Right lobe of liver (tissue), 4 donors: ENCODE results near the gene SLC26A3.

Source experiments
- POLR2A ChIP-seq: fragments of 450-650 bp; IDR thresholded peaks from one replicate; pipeline ENCODE4 v1.6.1; 2017; ENCODE audit warnings: antibody characterized with exemption, mild to moderate bottlenecking
- TF ChIP-seq, protein P1 (sequence below), 4 donors: fragments of 200-600 bp in 3 of 4; fragments of 450-650 bp in 1 of 4; IDR thresholded peaks; one replicate each; pipeline versions ENCODE4 v1.5.1 to v1.8.0; 2016 to 2022; ENCODE audit warnings: antibody characterized with exemption in 4 of 4, mild to moderate bottlenecking in 2 of 4
- donor health status: DM: no; HTN: no; CAD: no.
- donor health status: DM: no; HTN: no; CAD: no.
- donor health status: DM: no; HTN: yes; CAD: no.

DNA sequence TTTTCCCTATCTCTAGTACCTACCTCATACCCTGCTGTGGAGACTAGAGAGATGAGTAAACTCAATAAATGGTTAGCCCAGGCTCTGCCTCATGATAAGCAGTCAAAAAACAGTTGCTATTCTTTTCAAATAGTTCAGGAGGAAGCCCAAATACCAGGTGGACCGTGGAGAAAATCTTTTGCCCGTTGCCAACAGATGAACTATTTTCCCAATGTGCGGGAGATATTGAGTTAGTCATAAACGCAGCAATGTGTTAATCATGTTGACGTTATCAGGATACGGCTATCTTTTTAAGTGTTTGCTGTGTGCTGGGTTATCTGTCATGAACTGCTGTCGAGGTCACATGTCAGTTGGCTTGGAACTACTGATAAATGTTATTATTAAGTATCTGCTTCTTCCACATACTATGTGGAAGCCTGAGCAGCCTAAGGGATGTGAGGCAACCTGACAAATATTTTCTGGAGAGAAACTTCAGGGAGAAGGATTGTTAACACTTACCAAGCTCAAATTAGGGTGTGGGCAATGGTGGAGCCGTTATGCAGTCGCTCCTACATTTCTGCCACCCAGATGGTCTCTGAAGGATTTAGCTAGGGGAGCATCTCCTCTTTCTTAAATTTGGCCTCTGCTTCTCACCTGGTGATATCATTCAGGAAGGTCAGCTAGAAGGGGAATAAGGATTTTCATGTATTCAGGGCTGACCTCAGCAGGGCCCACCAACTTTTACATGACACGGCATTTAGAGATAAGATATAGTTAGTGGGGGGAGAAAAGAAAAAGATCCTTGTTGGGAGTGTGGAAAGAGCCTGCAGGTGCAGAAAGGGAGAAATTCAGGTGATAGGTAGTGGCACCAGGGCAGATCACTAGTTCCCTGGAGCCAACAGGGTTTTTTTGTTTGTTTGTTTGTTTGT, 33.5 kb upstream of the SLC26A3 start:
- TF ChIP-seq, protein P1, sequence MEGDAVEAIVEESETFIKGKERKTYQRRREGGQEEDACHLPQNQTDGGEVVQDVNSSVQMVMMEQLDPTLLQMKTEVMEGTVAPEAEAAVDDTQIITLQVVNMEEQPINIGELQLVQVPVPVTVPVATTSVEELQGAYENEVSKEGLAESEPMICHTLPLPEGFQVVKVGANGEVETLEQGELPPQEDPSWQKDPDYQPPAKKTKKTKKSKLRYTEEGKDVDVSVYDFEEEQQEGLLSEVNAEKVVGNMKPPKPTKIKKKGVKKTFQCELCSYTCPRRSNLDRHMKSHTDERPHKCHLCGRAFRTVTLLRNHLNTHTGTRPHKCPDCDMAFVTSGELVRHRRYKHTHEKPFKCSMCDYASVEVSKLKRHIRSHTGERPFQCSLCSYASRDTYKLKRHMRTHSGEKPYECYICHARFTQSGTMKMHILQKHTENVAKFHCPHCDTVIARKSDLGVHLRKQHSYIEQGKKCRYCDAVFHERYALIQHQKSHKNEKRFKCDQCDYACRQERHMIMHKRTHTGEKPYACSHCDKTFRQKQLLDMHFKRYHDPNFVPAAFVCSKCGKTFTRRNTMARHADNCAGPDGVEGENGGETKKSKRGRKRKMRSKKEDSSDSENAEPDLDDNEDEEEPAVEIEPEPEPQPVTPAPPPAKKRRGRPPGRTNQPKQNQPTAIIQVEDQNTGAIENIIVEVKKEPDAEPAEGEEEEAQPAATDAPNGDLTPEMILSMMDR (IDR thresholded peaks at IDR 0.05), result no peak
- TF ChIP-seq POLR2A, result no peak
